Stimulated activated CD4-positive, alpha-beta T cell treated with anti-CD3 and anti-CD28 coated beads, Interleukin-2, amount 100 ng/mL, for 4 hours (primary cell): ENCODE measurements around the gene LBHD2.

Experiments used
- DNase-seq: peaks from one replicate; pipeline ENCODE4 v3.0.0-alpha.2; 2020; ENCODE audit warnings: low read depth

Gene LBHD2

DNA sequence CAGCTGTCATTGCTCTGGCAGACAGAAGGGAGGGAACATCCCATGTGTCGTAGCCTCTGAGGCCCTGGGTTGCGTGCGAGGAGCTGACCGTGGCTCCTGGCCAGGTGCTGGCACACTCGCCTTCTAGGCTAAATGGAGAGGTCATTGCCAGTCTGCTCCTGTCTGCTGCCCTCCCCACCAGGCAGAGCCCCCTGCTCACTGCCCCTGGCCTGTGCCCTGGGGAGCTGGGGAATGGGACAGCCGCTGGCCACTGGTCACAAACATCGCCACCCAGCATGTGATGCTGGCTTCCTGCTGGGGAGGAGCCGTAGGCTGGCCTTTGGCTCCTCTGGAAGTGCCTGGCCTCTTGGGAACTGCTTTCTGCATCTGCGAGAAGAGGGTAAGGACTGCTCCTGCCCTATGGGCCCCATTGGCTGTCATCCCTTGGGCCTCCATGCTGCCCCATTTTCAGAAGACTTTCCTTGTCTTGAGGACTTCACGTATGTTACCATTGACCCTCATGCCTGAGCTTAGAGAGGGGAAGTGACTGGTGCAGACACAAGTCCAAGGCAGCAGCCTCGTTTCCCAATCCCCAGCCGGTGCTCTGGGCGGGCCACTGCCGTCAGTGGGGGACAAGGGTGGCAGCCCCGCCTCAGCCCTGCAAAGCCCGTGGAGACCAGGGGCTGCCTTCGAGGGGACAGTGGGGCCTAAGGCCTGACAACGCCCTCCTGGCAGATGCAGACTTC, 37.3 kb downstream of the LBHD2 start:
- DNase-seq = no peak

DNA sequence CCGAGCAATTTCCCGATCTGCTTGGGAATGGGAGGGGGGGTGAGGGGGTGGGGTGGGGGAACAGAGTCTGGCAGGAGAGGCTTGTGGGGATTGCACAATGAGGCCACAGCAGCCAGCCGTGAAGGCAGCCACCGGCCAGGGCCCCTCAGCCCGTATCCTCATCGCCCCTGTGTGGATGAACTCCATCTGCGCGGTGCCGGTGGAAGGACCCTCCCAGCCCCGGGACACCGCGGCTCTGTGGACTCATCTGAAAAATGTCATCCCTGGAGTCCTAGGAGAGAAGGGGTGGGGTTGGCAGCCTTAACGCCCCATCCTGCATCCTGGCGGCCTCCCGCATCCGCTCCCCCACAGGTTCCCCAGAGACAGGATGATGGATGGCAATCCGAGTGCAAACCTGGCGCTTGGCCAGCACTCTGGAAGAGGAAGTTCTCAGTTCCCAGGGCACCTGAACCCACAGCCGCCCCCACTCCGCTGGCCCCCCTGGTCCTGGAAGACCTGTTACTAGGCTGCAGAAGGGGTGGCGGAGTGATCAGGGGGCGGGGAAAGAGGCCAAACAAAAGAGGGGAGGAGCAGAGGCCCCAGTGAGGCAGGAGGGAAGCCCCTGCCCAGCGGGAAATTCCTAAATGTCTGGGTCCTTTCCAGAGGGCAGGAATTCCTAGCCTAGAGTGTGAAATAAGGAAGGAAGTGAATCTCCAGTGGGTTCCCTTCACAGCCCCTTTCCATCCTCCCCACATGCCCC, 38.0 kb downstream of the LBHD2 start:
- DNase-seq = no peak

GRCh38 chr14:103122585-103122946, 38.6 kb downstream of the LBHD2 start:
- DNase-seq = no peak

DNA sequence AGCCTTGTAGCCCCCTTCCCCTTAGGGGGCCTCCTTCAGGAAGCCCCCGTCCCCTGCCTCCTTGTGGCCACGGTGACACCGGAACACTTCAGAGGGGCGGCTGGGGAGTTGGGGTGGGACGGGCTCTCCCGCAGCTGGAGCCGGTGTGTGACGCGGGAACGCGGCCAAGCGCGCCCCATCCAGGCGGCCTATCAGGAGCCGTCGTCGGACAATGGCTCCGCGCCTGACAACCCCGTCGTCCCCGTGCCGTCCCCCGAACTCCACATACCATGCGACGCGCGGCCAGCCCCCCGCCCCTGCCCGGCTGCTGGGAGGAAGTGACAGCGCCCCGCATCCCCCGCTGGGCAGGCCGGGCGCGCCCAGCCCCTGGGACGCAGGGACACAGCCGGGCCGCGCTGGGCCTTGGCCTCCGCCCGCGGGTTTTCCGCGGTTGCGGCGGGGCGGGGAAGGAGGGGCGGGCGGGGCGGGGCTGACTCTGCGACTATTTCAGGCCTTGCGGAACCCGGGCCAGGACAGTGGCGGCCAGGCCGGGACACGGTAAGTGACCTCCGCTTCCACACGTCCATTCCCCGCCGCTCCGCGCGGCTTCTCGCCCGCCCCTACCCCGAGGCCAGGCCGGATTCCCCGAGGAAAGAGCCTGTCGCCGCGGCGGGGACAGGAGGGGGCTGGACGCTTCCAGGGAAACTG, 39.1 kb downstream of the LBHD2 start, which contains the start of gene TNFAIP2:
TSS of gene TNFAIP2 (plus strand) at position 515 of the 687 bp plus-strand sequence. CDS start 2,997 bp downstream, outside the sequence.
- no peak for DNase-seq

DNA sequence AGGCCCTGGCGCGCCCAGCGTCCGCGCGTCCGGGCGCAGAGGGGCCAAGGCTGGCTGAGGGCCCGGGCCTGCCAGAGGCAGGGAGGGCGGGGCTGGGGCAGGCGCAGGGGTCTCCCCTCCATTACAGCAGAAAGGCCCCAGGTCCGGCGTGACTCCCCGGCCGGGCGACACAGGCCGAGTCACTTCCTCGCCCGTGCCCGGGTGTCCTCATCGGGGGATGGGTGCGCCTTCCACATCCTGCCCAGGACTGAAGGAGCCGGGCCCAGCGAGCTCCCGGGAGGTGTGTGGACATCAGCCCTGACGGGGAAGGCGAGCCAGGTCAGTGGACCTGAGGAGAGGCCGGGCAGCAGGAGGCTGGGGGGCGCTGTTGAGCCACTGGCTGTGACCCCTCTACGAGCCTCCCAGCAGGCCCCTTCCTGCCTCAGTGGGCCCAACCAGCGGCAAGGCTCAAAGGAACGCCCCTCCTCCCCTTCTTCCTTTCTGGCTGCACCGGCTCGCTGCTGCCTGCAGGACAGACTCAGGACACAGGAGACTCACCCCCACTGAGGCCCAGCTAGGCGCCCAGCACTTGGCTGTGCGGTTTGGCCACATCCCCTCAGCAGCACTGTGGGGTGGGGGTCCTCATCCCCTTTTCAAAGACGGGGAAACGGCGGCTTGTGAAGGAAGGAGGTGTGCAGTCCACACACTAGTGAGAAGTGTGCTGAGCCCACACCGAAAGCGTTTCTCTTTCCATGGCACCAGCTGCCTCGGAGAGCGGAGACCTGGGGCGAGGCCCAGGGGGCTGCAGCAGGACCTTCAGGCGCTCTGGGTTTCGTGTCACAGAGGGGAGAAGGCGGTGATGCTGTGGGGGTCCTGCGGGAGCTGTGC, 39.9 kb downstream of the LBHD2 start:
- DNase-seq = no peak

DNA sequence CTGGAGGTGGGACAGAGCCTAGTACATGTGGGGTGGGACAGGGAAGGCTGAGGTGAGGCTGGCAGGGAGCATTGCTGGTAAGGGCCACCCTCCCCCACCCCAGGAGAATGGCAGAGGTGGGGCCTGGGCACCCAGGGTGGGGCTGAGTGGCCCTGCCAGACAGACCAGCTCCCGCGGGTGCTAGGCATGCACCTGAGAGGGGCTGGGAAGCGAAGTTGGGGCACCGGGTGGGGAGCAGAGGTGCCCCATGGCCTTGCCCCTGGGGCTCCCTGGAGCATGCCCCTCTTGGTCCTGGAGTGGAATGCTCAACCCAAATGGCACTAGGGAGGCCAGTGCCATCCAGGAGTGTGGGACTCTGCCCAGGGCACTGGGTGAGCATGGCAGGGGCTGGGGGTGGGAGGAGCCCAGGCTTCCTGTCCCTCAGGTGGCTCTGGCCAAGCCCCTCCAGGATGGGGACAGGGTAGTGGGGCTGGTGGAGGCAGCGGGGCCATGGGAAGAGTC, 40.5 kb downstream of the LBHD2 start:
- DNase-seq = no peak

DNA sequence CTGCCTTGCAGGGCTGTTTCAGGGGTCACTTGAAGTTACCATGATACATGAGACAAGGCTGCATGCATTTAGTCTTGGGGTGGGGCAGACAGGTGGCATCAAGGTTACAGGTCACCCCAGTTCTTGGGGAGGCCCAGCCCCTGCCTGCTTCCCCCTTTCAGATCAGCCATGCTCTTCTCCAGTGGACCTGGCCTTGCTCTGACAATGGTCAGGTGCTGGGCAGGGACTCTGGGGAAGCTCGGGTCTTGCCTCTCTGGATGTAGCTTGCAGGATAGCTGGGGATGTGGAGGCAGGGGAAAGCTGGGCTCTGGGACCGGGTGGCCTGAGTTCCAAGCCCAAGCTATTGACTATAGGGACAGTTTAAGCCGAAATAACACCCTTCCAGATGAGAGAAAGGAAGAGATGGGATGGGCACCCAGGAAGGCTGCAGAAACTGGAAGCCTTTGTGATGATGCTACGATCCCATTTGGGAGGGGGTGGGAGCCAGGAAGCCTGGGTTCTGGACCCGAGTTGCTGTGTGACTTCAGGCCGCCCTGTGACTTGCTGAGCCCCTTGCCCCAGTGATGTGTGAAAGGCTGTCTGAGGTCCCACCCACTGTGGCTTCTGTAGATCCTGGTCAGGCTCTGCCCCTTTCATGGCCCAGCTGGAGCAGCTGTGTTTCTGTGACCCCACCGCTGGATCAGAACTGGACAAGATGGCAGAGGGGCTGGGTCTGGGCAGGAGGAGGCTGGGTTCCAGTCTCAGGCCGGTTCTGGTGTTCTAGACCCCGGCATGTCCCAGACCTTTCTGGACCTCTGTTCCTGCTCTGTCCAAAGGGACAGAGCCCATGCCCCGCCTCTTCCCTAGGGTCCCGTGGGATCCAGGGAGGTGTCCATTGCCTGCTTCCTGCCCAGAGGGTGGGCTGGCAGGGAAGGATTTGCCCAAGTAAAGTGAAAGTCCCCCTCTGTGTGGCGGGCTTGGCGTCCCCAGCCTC, 41.4 kb downstream of the LBHD2 start:
- no peak for DNase-seq

- DNase-seq = no peak
Measured at GRCh38 chr14:103126088-103126872, 42.3 kb downstream of the LBHD2 start.

DNA sequence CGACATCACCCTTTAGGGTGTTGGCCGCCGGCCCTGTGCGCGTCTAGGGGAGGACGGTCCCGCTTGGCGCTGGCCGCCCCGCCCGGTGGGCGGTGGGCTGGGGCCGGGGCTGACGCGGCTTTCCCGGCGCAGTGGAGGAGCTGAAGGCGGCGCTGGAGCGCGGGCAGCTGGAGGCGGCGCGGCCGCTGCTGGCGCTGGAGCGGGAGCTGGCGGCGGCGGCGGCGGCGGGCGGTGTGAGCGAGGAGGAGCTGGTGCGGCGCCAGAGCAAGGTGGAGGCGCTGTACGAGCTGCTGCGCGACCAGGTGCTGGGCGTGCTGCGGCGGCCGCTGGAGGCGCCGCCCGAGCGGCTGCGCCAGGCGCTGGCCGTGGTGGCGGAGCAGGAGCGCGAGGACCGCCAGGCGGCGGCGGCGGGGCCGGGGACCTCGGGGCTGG, 42.9 kb downstream of the LBHD2 start:
- DNase-seq = no peak

- DNase-seq = no peak
Measured at GRCh38 chr14:103127356-103127755, 43.3 kb downstream of the LBHD2 start.

DNA sequence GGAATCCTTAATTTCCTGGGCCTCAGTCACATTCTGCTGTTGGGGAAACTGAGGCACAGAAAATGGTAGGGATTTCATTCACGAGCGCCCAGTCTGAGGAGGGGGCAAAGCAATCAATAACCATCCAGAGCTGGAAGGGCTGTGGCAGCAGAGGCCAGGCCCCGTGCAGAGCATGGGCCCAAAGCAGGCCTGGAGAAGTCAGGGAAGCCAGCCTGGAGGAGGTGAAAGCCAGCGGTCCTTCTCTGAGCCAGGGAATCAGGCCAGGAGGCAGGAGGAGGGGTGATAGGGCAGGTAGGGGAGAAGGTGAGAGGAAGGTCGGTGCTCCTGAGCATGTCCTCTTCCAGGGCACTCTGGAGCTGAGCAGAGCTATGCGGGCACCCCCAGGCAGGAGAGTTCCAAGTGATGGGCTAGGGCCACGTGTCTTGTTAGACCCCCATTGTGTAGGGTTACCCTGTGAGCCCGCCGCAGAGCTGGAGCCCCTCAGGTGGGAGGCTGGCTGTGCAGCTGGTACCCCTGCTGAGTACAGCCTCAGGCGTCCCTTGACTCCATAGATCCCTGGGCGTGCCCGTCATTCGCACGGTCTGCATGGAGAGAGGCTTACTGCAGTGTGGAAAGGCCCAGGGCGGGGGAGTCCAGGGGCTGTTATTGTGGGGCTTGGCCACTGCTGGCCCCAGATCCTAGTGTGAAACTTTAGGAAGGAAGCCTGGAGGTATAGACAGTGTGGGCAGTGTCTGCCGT, 44.0 kb downstream of the LBHD2 start:
- no peak for DNase-seq

DNA sequence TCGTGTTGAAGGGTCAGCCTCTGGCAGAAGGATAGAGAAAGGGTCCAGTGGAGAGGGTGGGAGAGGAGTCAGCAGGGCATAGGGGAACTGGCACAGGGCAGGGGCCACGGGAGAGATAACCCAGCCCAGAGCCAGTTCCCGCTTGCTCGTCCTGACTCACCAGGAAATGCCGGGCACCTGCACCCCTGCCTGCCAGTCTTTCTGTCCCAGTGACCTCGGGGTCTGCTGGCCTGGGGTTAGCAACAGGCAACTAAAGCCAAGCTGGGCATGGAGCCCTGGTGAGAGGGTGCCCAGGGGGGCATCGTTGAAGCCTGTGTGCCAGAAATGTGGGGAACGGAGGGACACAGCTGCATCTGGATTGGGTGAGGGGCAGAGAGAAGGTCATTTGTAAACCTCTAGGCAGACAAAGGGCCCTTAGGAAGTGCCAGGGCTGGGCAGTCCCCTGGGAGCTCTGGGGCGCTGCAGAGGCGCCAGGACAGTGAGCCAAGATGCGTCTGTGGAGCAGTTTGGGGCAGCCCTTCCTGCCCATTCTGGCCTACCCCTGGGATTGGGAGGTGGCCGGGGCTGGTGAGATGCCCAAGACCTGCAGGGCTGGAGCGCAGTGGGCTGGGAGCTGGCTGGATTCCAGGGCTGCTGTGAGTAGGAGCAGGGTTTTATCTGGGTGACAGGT, 44.8 kb downstream of the LBHD2 start:
- no peak for DNase-seq

GRCh38 chr14:103129301-103130016, 45.4 kb downstream of the LBHD2 start:
- DNase-seq = no peak

GRCh38 chr14:103130017-103130764, 46.2 kb downstream of the LBHD2 start:
- no peak for DNase-seq

DNA sequence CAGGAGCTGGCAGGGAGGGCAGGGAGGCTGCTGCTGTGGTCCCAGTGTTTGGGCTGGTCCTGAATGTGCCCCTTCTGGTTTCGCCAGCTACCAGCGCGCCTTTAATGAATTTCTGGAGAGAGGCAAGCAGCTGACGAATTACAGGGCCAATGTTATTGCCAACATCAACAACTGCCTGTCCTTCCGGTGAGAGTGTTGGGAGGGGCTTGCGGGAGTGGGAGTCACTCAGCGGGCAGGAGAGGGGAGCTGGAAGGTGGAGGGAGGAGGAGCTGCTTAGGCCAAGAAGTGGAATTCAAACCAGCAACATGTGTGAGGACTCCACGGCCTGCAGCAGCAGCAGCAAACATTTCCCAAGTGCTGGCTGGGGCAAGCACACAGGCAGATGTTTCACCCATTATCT, 47.0 kb downstream of the LBHD2 start:
- DNase-seq = no peak

DNA sequence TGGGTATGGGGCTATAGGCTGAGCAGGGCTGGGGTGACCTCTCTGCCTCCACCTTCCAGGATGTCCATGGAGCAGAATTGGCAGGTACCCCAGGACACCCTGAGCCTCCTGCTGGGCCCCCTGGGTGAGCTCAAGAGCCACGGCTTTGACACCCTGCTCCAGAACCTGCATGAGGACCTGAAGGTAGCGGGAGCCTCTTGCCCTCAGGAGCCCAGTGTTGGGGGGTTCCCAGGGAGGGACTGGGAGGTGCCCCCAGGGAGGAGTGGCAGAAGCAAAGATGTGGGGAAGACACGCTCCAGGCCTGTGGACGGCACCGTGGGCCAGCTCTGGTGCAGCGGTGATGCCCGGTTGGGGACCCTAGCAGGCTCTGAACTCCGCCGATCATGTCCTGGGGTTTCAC, 47.6 kb downstream of the LBHD2 start:
- no peak for DNase-seq
